GM19438 (cell line): ENCODE results near the gene TPK1.
A peak's percentile ranks its signal among the peaks of the same experiment; 100 is the strongest.

Source experiments
- ATAC-seq: cut with Tn5 transposase; IDR thresholded peaks from one replicate; pipeline ENCODE4 v1.9.1; 2021; ENCODE audit warnings: low read depth; ENCODE audit not compliant: unreplicated experiment

Gene TPK1

DNA sequence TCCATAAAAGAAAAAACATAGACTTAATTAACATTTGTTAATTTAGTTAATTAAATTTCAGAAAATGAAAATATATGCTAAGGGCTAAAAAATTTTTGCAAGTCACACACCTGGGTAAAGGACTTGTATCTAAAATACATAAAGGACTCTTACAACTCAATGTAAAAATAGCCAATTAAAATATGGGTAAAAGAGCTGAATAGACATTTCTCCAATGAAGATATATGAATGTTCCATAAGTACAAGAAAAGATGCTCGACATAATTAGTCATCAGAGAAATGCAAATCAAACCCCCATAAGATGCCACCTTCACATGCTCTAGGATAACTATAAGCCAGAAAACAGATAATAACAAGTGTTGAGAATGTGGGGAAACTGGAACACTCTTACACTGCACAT, 288.0 kb downstream of the TPK1 start:
- ATAC-seq, result no peak

DNA sequence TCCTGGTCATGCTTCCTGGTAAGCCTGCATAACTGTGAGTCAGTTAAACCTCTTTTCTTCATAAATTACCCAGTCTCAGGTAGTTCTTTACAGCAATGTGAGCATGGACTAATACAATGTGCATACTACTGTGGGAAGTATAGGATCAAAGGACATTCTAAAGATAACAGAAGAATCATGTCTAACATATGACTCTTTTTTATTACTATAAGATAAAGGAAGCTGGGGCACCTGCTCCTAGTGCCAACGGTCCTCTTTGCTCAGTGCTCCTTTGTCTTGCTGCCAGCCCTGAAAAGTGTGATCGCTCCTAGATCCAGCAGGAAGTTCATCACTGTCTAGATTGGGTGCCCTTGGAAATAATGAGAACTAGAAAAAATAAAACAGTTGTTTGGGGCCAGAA, 289.1 kb downstream of the TPK1 start:
- ATAC-seq, result no peak

DNA sequence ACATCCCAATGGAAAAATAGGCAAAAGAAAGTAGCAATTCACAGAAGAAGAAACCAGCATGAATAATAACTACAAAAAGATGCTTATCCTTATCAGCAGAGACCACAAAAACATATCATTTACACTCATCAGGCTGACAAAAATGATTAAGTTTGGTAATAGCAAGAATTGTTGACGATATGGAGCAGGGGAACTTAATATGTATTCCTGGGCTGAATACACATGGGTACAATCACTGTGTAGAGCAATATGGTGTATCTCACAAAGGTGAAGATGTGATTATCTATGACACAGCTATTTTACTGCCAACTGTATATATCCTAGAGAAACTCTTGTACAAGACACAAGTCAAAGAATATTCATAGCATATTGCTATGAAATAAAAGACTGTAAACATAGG, 290.5 kb downstream of the TPK1 start:
- no peak for ATAC-seq

DNA sequence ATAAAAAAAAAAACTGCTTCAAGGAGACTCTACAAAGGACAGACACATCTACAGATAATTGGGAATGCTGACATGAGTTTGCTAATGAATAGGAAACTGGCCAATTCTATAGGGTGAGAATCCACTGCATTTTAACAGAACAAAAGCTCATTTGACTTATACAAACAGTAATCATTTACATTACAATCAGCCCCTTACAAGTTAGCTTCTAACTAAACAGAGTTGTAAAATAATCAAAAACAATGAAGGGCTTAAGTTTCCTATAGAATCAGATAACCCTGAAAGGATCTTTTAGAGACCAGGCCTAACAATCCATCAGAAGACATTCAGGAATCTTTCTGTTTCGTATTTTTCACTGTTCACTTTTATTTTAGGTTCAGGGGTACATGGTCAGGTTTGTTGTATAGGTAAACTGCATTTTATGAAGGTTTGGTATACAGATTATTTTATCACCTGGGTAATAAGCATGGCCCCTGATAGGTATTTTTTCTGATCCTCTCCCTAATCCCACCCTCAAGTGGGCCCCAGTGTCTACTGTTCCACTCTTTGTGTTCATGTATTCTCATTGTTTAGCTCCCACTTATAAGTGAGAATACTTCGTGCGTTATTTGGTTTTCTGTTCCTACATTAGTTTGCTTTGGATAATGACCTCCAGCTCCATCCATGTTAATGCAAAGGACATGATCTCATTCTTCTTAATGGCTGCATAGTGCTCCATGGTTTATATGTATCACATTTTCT, 301.0 kb downstream of the TPK1 start:
- no peak for ATAC-seq

GRCh38 chr7:144534196-144534595, 301.7 kb downstream of the TPK1 start:
- no peak for ATAC-seq

DNA sequence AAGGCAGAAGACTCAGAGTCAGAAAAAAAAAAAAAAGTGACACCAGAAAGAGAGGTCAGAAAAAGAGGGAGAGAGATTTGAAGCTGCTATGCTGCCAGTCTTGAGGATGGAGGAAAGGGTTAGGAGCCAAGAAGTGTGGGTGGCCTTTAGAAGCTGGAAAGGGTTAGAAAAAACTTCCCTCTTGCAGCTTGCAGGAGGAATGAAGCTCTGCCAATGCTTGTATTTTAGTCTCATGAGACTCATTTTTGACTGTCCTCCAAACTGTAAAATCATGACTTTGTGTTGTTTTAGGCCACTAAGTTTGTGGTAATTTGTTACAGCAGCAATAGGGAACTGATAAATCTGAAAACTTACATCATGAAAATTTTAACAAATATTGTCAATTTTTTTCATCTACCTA, 304.7 kb downstream of the TPK1 start:
- no peak for ATAC-seq

GRCh38 chr7:144529269-144529926, 306.5 kb downstream of the TPK1 start:
- ATAC-seq, result peak; percentile 99

- ATAC-seq, result no peak
Observed at GRCh38 chr7:144528536-144529045, 307.3 kb downstream of the TPK1 start.

GRCh38 chr7:144527051-144527471, 308.8 kb downstream of the TPK1 start:
- no peak for ATAC-seq

GRCh38 chr7:144525956-144526355, 309.9 kb downstream of the TPK1 start:
- ATAC-seq, result no peak

- no peak for ATAC-seq
Observed at GRCh38 chr7:144524271-144524670, 311.6 kb downstream of the TPK1 start.

- ATAC-seq, result no peak
Observed at GRCh38 chr7:144523621-144524020, 312.2 kb downstream of the TPK1 start.

DNA sequence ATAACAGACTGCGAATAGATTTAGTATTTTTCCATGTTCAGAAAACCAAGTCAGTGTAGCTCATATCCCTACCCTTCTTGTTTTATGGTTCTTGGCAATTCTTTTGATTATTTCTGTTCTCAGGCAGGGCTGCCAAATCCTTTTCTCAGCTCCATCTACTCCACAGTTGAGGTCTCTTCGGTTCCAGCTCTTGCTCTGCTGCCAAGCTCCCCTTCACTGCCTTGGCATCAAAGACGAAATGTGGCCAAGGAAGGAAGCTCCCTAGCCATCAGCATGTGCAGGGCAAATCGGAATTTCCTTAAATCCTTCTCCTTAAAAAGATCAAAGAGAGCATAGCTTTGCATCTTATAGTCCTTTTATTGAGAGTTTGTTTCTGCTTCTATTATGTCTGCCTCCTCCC, 315.9 kb downstream of the TPK1 start:
- ATAC-seq, result no peak

GRCh38 chr7:144518360-144518759, 317.5 kb downstream of the TPK1 start:
- no peak for ATAC-seq

DNA sequence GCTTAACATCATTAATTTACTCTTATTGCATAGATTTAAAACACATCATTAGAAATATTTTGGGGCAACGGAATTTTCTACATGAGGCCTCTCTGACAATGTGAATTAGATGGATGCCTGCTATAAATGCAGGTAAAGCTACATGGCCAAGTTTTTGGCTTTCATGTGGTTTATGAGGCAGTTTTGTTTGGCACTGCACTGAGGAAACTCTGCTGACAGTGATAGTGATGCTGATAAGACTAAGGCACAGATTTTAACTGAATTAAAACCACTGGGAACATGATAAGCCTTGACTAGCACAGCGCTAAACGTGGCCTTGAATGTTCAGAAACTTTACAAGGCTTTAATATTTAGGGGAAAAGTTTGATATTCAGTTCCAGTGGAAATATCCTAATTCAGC, 318.1 kb downstream of the TPK1 start:
- no peak for ATAC-seq

DNA sequence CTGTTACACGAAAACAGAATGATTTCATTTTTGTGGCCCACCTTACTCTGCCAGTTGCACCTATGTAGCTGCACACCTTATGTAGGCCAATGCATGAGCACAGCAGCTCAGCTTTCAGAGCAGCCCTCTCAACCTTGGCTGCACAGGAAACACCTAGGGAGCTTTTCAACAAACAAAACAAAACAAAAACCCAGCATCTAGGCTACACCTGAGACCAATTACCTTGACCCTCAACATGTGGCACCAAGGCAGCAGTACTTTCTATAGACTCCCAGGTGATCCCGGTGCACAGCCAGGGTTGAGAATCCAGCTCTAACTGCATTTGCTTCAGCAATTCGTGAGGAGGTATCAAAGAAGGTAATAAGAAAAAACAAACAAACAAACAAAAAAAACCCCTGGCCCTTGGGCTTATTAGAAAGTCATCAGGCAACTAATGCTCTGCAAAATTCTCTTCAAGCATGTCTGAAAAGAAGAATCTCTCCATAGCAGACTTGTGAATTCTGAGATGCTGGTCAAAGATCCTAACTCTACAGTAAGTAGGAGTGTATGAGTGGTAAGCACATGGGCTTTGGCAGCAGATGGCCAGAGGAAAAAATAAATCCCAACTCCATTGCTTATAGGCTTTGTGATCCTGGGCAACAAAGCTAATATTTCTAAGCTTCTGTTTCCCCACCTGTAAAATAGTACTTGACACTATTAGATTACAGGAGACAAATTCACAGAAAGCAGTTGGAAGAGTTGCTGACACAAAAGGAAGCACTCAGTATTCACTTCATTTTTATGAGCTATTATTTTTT, 318.9 kb downstream of the TPK1 start:
- no peak for ATAC-seq

- ATAC-seq, result no peak
Observed at GRCh38 chr7:144513334-144513733, 322.5 kb downstream of the TPK1 start.

DNA sequence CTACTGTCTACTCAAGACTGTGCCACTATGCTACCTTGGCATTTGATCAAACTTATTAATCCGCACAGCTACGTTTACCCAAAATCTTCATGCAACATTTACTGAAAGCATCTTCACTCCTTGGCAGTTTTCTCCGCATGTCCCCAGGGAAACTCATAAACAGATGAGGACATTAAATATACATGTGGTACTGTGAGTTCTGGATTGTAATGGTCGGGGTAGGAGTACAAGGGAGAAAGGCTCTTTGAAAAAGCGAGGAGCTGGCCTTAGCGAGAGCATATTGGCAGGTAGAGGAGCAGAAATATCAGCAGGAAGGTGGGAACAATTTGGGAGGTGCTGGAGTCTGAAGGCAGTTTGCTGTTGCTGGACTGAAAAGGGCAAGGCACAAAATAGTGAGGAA, 325.2 kb downstream of the TPK1 start:
- ATAC-seq, result no peak

- ATAC-seq, result peak; percentile 91
Observed at GRCh38 chr7:144508702-144509101, 327.2 kb downstream of the TPK1 start.

GRCh38 chr7:144503215-144503614, 332.6 kb downstream of the TPK1 start:
- no peak for ATAC-seq

GRCh38 chr7:144500225-144500624, 335.6 kb downstream of the TPK1 start:
- no peak for ATAC-seq
